SJSA1 (cell line): ENCODE data around the gene CLSTN2. TPM values are rescaled to one million over a fixed set of nuclear protein-coding genes. Genes with fewer than 3 reads are reported as not detected.

ENCODE experiments used
- DNase-seq, 2 experiments: peaks; one replicate each; pipeline ENCODE4 v3.0.0-alpha.2; 2015 to 2020; ENCODE audit warnings: low spot score in 2 of 2, low read depth in 1 of 2
- H3K27ac ChIP-seq: fragments of 250-450 bp; sonication (Bioruptor Pico); 2 replicates; pipeline ENCODE4 v1.5.1; 2020; ENCODE audit warnings: mild to moderate bottlenecking, moderate library complexity
- H3K27me3 ChIP-seq: fragments of 250-450 bp; sonication (Bioruptor Pico); replicated peaks from 2 replicates; pipeline ENCODE4 v1.5.1; 2020; ENCODE audit warnings: mild to moderate bottlenecking, moderate library complexity
- H3K36me3 ChIP-seq: fragments of 250-450 bp; sonication (Bioruptor Pico); 2 replicates; pipeline ENCODE4 v1.5.1; 2020; ENCODE audit warnings: mild to moderate bottlenecking
- H3K4me1 ChIP-seq: fragments of 250-450 bp; sonication (Bioruptor Pico); replicated peaks from 2 replicates; pipeline ENCODE4 v1.6.1; 2021; ENCODE audit warnings: mild to moderate bottlenecking
- H3K4me3 ChIP-seq: fragments of 250-450 bp; sonication (Bioruptor Pico); 2 replicates; pipeline ENCODE4 v1.5.1; 2020; ENCODE audit warnings: mild to moderate bottlenecking
- H3K9me3 ChIP-seq: fragments of 250-450 bp; sonication (Bioruptor Pico); replicated peaks from 2 replicates; pipeline ENCODE4 v1.5.1; 2020; ENCODE audit warnings: mild to moderate bottlenecking
- total RNA-seq: library from RNA; depleted of rRNA; stranded (reverse); fragments of >200 nt; shearing (Covaris generic); gene quantifications from 2 replicates; pipeline ENCODE4 v1.2.3, GENCODE V29; 2014

Gene CLSTN2
- total RNA-seq, 1 experiment from 2014 or later = 0.05 TPM

DNA sequence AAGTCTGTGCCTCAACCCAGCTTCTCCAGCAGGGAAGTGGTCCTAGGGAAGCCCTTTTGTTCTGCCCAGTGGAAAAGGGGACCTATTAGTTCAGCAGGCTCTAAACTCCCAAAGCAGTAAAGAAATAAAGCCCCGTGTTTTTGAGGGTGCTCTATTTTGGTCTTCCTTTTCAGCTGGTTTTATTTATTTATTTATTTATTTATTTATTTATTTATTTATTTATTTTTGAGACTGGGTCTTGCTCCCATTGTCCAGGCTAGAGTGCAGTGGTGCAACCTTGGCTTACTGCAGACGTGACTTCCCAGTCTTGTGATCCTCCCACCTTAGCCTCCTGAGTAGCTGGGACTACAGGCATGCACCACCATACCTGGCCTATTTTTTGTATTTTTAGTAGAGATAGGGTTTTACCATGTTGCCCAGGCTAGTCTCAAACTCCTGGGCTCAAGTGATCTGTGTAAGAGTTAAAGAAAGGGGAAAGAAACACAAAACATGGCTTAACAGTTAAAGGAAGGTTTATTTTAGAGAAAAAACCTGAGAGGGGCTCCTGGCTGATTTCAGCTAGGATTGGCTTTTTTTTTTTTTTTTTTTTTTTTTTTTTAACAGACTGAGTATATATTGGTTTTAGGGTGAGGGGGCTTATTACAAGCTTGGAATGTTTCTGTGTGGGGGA lies 154.6 kb downstream of the CLSTN2 start:
- Histone ChIP-seq H3K4me1 (no peaks in the 10 kb centered on the region), H3K27me3 (peaks cover 4% of the 10 kb centered on the region; the same call in 1 of the 2 replicates), H3K4me3 (no peak overlapping the region), H3K27ac (no peak overlapping the region), H3K36me3 (no peaks in the 10 kb centered on the region), H3K9me3 (no peaks in the 10 kb centered on the region)
- DNase-seq = no peak

DNA sequence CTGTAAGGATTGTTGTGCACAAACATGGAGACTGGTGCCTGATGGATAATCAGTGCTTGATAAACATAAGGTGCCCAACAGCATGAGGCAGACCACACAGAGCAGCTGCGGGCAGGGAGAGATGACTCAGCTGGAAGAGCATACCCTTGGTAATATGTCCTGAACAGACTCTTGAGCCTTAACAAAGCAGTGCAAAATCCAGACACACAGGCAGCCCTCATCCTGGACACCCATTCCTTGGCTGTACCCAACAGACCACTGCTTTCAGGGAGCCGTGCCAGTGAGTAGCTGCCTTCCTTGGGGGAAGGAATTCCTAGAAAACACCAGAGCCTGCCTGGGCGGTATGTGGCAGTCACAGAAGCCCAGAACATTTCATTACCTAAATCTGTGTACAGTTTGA lies 156.2 kb downstream of the CLSTN2 start:
- Histone ChIP-seq H3K27ac (no peak overlapping the region), H3K4me1 (no peaks in the 10 kb centered on the region), H3K36me3 (no peaks in the 10 kb centered on the region), H3K9me3 (no peaks in the 10 kb centered on the region), H3K4me3 (no peak overlapping the region), H3K27me3 (peaks cover 5% of the 10 kb centered on the region; the same call in 1 of the 2 replicates)
- no peak for DNase-seq

DNA sequence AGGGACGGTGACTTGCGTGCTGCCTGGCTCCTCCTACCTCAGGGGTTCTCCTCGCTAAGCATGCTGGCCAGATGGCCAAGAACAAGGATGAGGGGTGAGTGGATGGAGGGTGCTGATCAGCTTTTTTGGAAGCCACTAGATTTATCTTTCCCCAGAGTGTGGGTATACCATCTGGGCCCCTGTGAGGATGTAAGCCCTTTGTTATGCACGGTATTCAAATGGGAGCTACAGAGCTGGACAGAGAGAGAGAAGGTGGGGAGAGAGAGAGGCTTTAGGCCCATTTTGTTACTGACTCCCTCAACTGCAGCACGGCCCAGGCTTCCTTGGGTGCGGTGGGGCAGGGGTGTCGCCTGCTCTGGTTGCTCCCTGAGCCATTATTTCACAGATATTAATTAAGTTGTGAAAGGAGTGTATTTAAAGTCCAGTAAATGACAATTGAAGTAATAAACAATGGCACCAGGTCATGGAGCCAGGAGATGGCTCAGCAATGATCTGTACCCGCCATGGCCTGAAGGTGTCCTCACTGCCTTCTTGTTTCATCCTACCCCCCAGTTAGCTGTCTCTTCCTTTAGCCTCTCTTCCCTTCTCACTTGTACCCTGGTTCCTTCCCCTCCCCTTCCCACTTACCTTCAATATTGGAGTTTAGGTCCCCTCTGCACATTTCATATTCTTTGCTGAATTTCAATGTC lies 158.0 kb downstream of the CLSTN2 start:
- no peaks in the 10 kb centered on the region for H3K9me3 ChIP-seq
- no peak overlapping the region for H3K27ac ChIP-seq
- 0 out of 2 replicates have a peak, but pooled peaks cover 4% of the 10 kb centered on the region for H3K27me3 ChIP-seq
- H3K4me3 ChIP-seq = no peak overlapping the region
- H3K4me1 ChIP-seq = no peaks in the 10 kb centered on the region
- no peaks in the 10 kb centered on the region for H3K36me3 ChIP-seq
- no peak for DNase-seq

DNA sequence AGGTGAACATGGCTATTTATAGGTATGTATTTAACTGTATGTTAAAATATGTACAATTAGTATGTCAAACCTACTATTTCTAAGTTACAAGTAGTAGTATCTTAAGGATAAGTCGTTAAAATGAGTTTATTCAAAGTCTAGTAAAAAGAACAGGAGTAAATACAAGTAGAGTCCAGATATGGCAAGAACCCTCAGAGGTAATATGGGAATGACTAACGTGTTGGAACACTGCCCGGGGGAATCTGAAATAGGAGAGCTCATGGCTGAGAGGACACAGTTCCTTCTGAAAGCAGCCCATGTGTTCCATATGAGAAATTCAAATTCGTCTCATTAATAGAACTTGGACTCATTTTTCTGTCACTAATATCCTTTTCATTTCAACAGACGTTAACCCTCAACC lies 158.8 kb downstream of the CLSTN2 start:
- no peaks in the 10 kb centered on the region for H3K4me1 ChIP-seq
- H3K27ac ChIP-seq = no peak overlapping the region
- no peaks in the 10 kb centered on the region for H3K36me3 ChIP-seq
- 0 out of 2 replicates have a peak, but pooled peaks cover 4% of the 10 kb centered on the region for H3K27me3 ChIP-seq
- H3K9me3 ChIP-seq = no peaks in the 10 kb centered on the region
- no peak overlapping the region for H3K4me3 ChIP-seq
- no peak for DNase-seq

DNA sequence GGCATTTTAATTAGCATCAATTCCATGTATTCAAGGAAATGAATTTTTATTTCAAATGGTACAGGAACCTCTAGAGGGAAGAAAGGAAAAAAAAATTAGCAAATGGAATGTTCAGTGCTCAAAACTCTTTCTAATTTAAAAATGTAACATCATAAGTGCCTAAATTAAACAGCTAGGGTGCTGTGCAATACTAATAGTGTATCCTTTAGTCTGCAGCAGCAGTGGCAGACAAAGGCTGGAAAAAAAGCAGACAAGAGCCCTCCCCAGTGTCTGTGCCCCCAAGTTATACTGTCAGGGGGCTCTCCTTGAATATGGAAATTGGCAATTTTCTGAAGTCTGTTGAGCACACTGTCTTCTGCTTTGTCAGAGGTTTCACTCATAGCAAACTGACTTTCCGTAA lies 159.5 kb downstream of the CLSTN2 start:
- no peak overlapping the region for H3K27ac ChIP-seq

DNA sequence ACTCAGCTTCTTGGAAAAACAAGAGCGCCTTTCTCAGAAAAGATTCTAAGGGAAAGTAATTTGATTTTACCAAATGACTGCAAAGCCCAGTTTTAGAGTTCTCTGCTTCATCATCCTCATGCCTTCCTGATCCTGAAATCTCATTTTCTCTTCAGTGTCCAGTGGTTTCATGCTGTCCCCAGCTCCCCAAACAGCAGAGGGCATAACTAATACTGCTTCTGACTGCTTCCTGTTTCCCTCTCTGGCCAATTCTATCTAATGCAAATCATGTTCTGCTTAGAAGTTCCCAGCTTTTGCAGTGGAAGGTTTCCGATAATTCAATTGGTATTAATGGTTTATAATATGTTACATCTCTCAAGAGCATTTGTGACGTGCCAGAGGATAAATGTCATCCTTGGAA lies 161.1 kb downstream of the CLSTN2 start:
- Histone ChIP-seq H3K27ac (no peak overlapping the region), H3K27me3 (0 out of 2 replicates have a peak, but pooled peaks cover 4% of the 10 kb centered on the region), H3K4me3 (no peak overlapping the region), H3K36me3 (no peaks in the 10 kb centered on the region), H3K9me3 (no peaks in the 10 kb centered on the region), H3K4me1 (no peaks in the 10 kb centered on the region)
- DNase-seq = no peak

More for the DNA sequence above, 159.5 kb downstream of the CLSTN2 start:
- DNase-seq = no peak
- Histone ChIP-seq H3K4me3 (no peak overlapping the region), H3K4me1 (no peaks in the 10 kb centered on the region), H3K36me3 (no peaks in the 10 kb centered on the region), H3K27me3 (0 out of 2 replicates have a peak, but pooled peaks cover 4% of the 10 kb centered on the region), H3K9me3 (no peaks in the 10 kb centered on the region)

DNA sequence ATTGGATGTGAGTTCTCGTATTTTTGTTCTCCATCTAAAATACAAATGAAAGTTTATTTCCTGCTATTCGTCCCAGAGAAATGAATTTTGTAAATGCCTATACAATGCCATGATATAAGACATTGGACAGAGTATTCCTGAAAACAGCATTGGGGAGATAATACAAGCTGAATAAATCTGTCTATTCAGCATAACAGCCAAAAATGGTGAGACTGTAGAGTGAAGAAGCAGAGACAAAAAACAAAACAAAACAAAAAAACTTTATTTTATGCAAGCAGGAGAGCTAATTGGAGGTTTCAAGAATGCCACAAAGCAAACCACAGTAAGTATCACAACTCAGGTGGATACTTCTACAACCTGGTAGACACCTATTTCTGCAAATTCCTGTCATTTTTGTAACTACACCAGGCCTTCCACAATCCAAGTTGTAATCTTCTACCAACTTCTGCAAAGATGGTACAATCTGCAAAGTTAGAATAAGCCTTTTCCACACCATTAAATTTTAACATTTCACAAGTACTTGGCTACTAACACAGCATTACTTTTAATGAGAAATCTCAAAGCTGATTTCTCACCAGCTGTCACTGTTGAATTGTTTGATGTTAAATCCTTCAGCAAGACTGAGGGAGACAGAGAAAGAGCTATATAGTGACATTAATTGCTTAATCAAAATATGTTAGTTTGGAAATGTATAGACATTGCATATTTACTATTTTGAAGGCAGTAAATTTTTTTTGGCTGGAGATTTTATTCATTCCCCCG lies 163.1 kb downstream of the CLSTN2 start:
- DNase-seq = no peak
- no peaks in the 10 kb centered on the region for H3K36me3 ChIP-seq
- H3K4me1 ChIP-seq = no peaks in the 10 kb centered on the region
- no peak overlapping the region for H3K27ac ChIP-seq
- H3K9me3 ChIP-seq = no peaks in the 10 kb centered on the region
- 0 out of 2 replicates have a peak, but pooled peaks cover 4% of the 10 kb centered on the region for H3K27me3 ChIP-seq
- no peak overlapping the region for H3K4me3 ChIP-seq

DNA sequence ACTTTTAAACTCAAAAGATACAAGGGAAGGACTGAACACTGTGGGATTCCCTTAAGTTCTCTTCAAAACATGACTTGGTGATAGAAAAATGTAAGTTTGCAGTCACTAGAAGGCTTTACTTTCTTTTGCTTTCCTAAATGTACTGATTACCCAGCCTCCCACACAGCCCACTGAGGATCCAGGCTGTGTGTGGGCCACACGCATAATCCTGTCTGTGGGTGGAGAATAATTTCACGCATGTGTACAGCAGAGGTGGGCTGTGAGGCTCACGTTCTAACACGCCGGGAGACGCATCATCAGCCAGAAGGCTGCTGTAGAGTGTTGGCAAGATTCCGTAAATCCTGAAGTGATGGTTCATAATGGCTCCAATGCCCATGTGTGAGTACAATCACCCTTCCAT lies 165.5 kb downstream of the CLSTN2 start:
- no peak for DNase-seq
- Histone ChIP-seq H3K27ac (no peak overlapping the region), H3K4me3 (no peak overlapping the region), H3K4me1 (no peaks in the 10 kb centered on the region), H3K27me3 (0 out of 2 replicates have a peak, but pooled peaks cover 4% of the 10 kb centered on the region), H3K9me3 (no peaks in the 10 kb centered on the region), H3K36me3 (no peaks in the 10 kb centered on the region)

DNA sequence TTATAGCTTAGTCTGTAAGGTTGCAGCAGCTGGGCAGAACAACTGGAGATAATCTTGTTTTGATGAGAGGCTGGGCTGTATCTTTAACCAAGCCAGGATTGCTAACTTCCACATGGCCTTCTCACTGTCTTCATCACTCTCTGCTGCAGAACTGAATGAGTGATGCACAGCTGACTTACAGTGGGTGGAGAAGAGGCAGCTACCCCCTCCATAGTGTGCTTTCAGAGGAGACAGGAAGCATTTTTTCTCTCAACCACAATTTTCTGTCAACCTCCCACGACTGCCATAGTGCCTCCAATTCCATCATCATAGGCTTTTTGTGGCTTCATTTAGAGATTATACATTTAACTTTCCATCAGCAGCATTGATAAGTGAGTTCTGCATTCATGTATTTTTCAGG lies 168.2 kb downstream of the CLSTN2 start:
- Histone ChIP-seq H3K4me1 (no peaks in the 10 kb centered on the region), H3K27ac (no peak overlapping the region), H3K27me3 (no peaks in the 10 kb centered on the region), H3K4me3 (no peak overlapping the region), H3K36me3 (no peaks in the 10 kb centered on the region), H3K9me3 (no peaks in the 10 kb centered on the region)
- no peak for DNase-seq

DNA sequence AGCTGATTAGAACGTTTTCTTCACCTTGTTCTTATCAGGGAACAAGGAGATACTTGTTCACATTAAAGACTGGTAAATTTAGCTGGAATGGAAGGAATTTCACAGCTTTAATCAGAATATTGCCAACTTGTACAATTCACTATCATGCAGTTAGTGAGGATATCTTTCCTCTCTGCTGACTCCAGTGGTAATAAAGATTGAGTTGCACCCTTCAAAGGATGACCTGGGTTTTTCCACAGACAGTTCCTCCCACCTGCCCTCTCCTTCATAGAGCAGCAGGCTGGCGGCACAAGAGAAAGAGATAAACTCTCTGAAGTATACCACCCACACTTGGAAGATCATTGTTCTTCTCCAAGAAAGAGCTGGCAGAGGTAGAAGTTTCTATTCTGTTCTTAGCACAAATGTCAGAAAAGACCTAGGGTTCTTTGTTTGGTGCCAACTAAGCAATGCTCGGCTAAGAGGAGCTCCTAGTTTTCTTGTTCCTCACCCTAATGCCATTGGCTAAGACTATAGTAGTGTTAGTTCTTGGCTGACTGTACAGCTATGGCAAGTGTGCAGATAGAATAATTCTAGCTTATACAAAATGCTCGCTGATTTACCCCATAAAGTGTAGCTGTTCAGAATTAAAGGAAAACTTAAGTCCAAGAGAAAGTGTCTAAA lies 169.1 kb downstream of the CLSTN2 start:
- H3K27me3 ChIP-seq = no peaks in the 10 kb centered on the region

DNA sequence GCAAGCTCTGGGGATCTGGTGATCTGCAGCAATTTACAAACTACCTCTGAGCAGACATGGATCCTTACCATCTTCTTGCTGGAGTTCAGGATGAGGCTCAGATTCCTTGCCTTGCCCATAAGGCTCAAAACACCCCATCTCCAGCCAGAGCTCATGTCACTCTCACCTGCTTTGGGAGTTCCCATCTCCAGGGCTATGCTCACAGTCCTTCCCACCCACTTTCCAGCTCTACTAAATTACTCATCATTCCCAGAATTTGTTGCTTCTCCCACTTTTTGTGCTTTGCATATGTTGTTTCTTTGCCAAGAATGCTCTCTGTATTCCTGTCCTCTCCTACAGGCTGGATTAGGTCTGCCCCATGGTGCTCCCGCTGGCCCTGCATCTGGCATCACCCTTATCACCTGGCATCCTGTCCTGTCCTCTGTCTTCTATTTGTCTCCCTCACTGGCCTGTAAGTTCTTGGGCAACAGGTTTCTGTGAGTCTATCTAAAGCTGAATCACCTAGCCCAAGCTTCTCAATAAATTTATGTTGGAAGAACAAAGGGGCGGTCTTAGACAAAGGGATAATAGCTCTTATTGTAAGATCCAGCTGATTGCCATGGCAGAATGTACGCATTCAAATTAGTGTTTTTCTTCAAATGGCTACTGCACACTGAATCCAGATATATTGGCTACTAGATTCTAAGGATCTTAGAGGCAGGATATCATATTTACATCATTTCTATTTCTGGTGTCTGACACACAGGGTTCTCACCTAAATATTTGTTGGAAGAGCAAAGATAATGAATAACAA lies 179.2 kb downstream of the CLSTN2 start:
- Histone ChIP-seq H3K4me3 (no peak overlapping the region), H3K9me3 (no peaks in the 10 kb centered on the region), H3K4me1 (no peaks in the 10 kb centered on the region), H3K27me3 (no peaks in the 10 kb centered on the region), H3K27ac (no peak overlapping the region), H3K36me3 (no peaks in the 10 kb centered on the region)
- DNase-seq = no peak

More for the DNA sequence above, 169.1 kb downstream of the CLSTN2 start:
- H3K9me3 ChIP-seq = no peaks in the 10 kb centered on the region
- H3K4me1 ChIP-seq = no peaks in the 10 kb centered on the region
- H3K27ac ChIP-seq = no peak overlapping the region
- DNase-seq = no peak
- H3K36me3 ChIP-seq = no peaks in the 10 kb centered on the region
- H3K4me3 ChIP-seq = no peak overlapping the region

DNA sequence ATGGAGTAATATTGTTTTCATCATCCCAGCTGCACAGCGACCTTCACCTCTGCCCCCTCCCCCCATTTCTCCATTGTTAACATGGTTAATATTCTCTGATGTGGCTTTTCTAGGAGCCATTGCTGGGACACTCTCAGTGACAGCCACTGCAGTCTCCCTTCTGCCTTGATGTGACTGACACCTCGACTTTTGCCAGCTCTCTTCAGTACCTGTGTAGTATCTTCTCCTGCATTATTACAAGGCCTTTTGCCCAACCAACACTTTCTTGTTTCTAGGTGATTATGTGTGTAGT lies 179.8 kb downstream of the CLSTN2 start:
- Histone ChIP-seq H3K27me3 (no peaks in the 10 kb centered on the region), H3K4me3 (no peak overlapping the region), H3K36me3 (no peaks in the 10 kb centered on the region), H3K4me1 (no peaks in the 10 kb centered on the region), H3K9me3 (no peaks in the 10 kb centered on the region), H3K27ac (no peak overlapping the region)
- no peak for DNase-seq

DNA sequence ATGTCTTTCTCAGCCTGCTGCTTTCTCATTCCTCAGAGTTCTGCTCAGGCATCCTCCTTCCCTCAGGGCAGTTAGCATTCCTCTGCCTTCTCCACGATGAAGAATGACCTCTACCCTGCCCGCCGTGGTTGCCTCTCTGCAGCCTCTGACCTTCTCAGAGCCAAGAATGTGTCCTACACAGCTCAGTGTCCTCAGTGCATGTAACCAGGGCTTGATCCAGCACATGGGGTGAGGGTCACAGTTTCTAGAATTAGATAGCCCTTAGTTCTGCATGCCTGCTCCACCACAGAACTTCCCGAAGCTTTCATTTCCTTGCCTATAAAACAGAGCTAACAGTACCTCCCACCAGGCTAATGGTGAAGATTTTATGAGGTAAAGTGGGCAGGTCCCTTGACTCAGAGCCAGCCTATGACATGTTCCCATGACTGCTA lies 182.1 kb downstream of the CLSTN2 start:
- H3K4me3 ChIP-seq = no peak overlapping the region
- H3K9me3 ChIP-seq = no peaks in the 10 kb centered on the region
- H3K27me3 ChIP-seq = no peaks in the 10 kb centered on the region
- no peak overlapping the region for H3K27ac ChIP-seq
- H3K36me3 ChIP-seq = no peaks in the 10 kb centered on the region
- H3K4me1 ChIP-seq = no peaks in the 10 kb centered on the region
- DNase-seq = no peak
